ENCODE results near the gene OTOP2.
"Not testable (repeated sequence)": the region's sequence is repeated elsewhere in the genome, so short reads cannot be mapped to it uniquely, and the experiment has no call there.

Gene OTOP2

GRCh38 chr17:74971069-74971841 is 47.2 kb downstream of the OTOP2 start:
- DNase-seq (ENCODE audit: low read depth in 3 of 3, low spot score in 1 of 3): no peak

- no peak for DNase-seq (ENCODE audit: low read depth in 3 of 3, low spot score in 1 of 3)
Measured at GRCh38 chr17:74971842-74972106, 47.7 kb downstream of the OTOP2 start.

GRCh38 chr17:74972107-74972972 is 48.3 kb downstream of the OTOP2 start, which contains the start of gene HID1:
Gene HID1 (minus strand): TSS chr17:74972759. CDS start chr17:74972656, 103 bp downstream.
- peak; percentile 46 to 80 (median 71) for DNase-seq (ENCODE audit: low read depth in 3 of 3, low spot score in 1 of 3)

GRCh38 chr17:74972973-74973328 is 48.9 kb downstream of the OTOP2 start:
- DNase-seq (ENCODE audit: low read depth in 3 of 3, low spot score in 1 of 3): no peak

- DNase-seq (ENCODE audit: low read depth in 3 of 3, low spot score in 1 of 3): no peak
Measured at GRCh38 chr17:74975943-74976342, 51.9 kb downstream of the OTOP2 start.

GRCh38 chr17:74977802-74978201 is 53.7 kb downstream of the OTOP2 start:
- DNase-seq (ENCODE audit: low read depth in 3 of 3, low spot score in 1 of 3): no peak

- DNase-seq (ENCODE audit: low read depth in 3 of 3, low spot score in 1 of 3): no peak
Measured at GRCh38 chr17:74978240-74978639, 54.2 kb downstream of the OTOP2 start.

GRCh38 chr17:74979408-74980146 is 55.5 kb downstream of the OTOP2 start:
- no peak for DNase-seq (ENCODE audit: low read depth in 3 of 3, low spot score in 1 of 3)

GRCh38 chr17:74981318-74981978 is 57.4 kb downstream of the OTOP2 start:
- no peak for DNase-seq (ENCODE audit: low read depth in 3 of 3, low spot score in 1 of 3)

- DNase-seq (ENCODE audit: low read depth in 3 of 3, low spot score in 1 of 3): peak; percentile 38 to 55 (median 55)
Measured at GRCh38 chr17:74981979-74982662, 58.0 kb downstream of the OTOP2 start.

- not testable (repeated sequence) for DNase-seq (ENCODE audit: low read depth in 3 of 3, low spot score in 1 of 3)
Measured at GRCh38 chr17:74982663-74983313, 58.7 kb downstream of the OTOP2 start.
